ENCODE measurements around the gene LHFPL4.
A peak's percentile ranks its signal among the peaks of the same experiment; 100 is the strongest.
"Not testable (repeated sequence)": the region's sequence is repeated elsewhere in the genome, so short reads cannot be mapped to it uniquely, and the experiment has no call there.

Gene LHFPL4

GRCh38 chr3:9553021-9553947 is at the start of gene LHFPL4:
LHFPL4 (minus strand) TSS chr3:9553822; CDS start chr3:9552679, 1,143 bp downstream.
- peak; percentile 1 for DNase-seq

- no peak for DNase-seq
Measured at GRCh38 chr3:9602620-9603019, 49.0 kb upstream of the LHFPL4 start.

- not testable (repeated sequence) for DNase-seq
Measured at GRCh38 chr3:9601006-9601581, 47.5 kb upstream of the LHFPL4 start.

GRCh38 chr3:9600597-9600996 is 47.0 kb upstream of the LHFPL4 start:
- peak; percentile 56 for DNase-seq

- no peak for DNase-seq
Measured at GRCh38 chr3:9598783-9599387, 45.3 kb upstream of the LHFPL4 start.

GRCh38 chr3:9595877-9596276 is 42.3 kb upstream of the LHFPL4 start:
- DNase-seq, result no peak

GRCh38 chr3:9591781-9592180 is 38.2 kb upstream of the LHFPL4 start:
- DNase-seq, result not testable (repeated sequence)

GRCh38 chr3:9590282-9590791 is 36.7 kb upstream of the LHFPL4 start:
- no peak for DNase-seq

- no peak for DNase-seq
Measured at GRCh38 chr3:9583792-9584191, 30.2 kb upstream of the LHFPL4 start.

- no peak for DNase-seq
Measured at GRCh38 chr3:9583371-9583770, 29.7 kb upstream of the LHFPL4 start.

- DNase-seq, result no peak
Measured at GRCh38 chr3:9582332-9582731, 28.7 kb upstream of the LHFPL4 start.

- no peak for DNase-seq
Measured at GRCh38 chr3:9581742-9582141, 28.1 kb upstream of the LHFPL4 start.

- no peak for DNase-seq
Measured at GRCh38 chr3:9569054-9569453, 15.4 kb upstream of the LHFPL4 start.

- no peak for DNase-seq
Measured at GRCh38 chr3:9565316-9565715, 11.7 kb upstream of the LHFPL4 start.

GRCh38 chr3:9563851-9564250 is 10.2 kb upstream of the LHFPL4 start:
- no peak for DNase-seq

GRCh38 chr3:9560056-9560455 is 6.4 kb upstream of the LHFPL4 start:
- DNase-seq, result not testable (repeated sequence)

- peak; percentile 11 for DNase-seq
Measured at GRCh38 chr3:9553948-9554513, 409 bp upstream of the LHFPL4 start.

- peak; percentile 83 for DNase-seq
Measured at GRCh38 chr3:9552252-9552999, 1.2 kb downstream of the LHFPL4 start.

- DNase-seq, result no peak
Measured at GRCh38 chr3:9550999-9551398, 2.6 kb downstream of the LHFPL4 start.

- no peak for DNase-seq
Measured at GRCh38 chr3:9549600-9549999, 4.0 kb downstream of the LHFPL4 start.

GRCh38 chr3:9548991-9549390 is 4.6 kb downstream of the LHFPL4 start:
- no peak for DNase-seq

GRCh38 chr3:9542182-9542581 is 11.4 kb downstream of the LHFPL4 start:
- no peak for DNase-seq

GRCh38 chr3:9536212-9536611 is 17.4 kb downstream of the LHFPL4 start:
- DNase-seq, result no peak

Data from eye (tissue), 1 donor.